ENCODE measurements around the gene SBNO1. TPM values are rescaled to one million over a fixed set of nuclear protein-coding genes. Genes with fewer than 3 reads are reported as not detected.

The SBNO1 gene
- total RNA-seq, 3 donors from 2014 or later: 29.4 to 37.7 (median 33.4) TPM

DNA sequence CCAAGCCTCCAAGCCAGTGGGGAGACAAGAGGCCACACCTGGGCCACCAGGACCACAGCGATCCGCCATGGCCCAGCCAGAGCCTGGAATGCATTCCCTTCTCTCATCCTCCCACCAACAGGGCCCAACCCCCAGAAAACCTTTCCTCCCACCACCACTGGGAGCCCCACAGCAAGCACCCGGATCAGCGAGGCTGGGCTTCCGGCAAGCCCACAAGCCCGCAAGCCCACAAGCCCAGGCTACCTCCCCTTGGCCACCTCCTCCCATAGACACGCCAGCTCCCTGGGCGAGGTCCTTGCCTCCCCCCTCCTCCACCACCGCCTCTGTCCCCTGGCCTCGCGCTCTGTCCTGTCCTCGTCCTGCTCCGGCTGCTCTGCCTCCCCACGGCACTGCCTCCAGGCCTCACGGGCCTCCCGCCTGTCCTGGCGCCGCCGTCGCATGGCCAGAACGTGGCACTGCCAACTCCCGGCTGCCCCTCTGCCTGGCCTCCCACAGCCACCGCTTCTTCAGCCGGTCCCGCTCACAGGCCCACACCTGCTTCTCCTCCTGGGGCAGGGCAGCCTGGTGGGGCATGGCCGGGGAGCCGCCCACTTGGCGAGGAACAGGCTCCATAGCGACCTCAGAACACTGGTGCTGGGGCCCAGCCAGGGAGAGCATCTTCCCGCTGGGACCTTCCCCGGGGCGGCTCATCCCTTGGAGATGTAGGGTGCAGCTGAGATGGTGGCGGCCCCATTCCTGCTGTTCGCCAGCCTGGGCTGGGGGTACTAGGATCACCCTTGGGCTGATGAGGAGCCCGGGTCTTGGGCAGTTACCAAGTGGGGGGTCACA lies 98.6 kb downstream of the SBNO1 start:
- no peaks in the 10 kb centered on the region for H3K9me3 ChIP-seq
- intact Hi-C loops (cut with DNase I, micrococcal nuclease): no loop called here
- peaks cover 6% of the 10 kb centered on the region for H3K4me1 ChIP-seq (ENCODE audit: low read depth)
- H3K4me3 ChIP-seq: no peak overlapping the region
- no peaks in the 10 kb centered on the region for H3K36me3 ChIP-seq (ENCODE audit: low read depth)
- no peak for ATAC-seq
- DNase-seq: no peak
- TF ChIP-seq CTCF (IDR thresholded peaks at IDR 0.05): no peak

- Histone ChIP-seq H3K4me1 (ENCODE audit: low read depth) (no peaks in the 10 kb centered on the region), H3K9me3 (no peaks in the 10 kb centered on the region), H3K36me3 (ENCODE audit: low read depth) (no peaks in the 10 kb centered on the region), H3K4me3 (no peak overlapping the region)
- intact Hi-C loops (cut with DNase I, micrococcal nuclease): no loop called here
- DNase-seq (no peak), ATAC-seq (no peak)
- TF ChIP-seq CTCF (IDR thresholded peaks at IDR 0.05): no peak
Measured at GRCh38 chr12:123264642-123265041, 100.0 kb downstream of the SBNO1 start.

GRCh38 chr12:123263196-123263817 lies 101.3 kb downstream of the SBNO1 start:
- no peaks in the 10 kb centered on the region for H3K4me1 ChIP-seq (ENCODE audit: low read depth)
- no peak for DNase-seq
- no peak for TF ChIP-seq CTCF (IDR thresholded peaks at IDR 0.05)
- H3K9me3 ChIP-seq: no peaks in the 10 kb centered on the region
- intact Hi-C loops (cut with DNase I, micrococcal nuclease): no loop called here
- no peak overlapping the region for H3K4me3 ChIP-seq
- no peaks in the 10 kb centered on the region for H3K36me3 ChIP-seq (ENCODE audit: low read depth)
- no peak for ATAC-seq

DNA sequence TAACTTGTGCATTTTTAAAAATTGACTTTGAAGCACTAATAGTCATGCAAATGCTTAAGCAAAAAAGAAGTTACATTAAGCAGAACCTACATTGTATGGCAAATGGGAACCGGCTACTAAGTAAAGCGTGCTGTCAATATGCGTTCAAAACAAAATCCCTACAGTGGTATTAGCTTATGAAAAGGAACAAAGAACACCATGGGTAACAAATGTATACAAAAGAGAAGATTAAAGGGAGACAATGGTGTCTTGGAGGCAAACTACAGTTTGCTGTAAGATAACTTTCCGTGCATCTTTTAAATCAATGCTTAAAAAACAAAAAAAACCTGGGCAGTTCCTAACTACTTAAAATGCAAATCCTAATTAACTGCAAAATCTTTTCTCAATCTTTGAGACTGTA lies 103.5 kb downstream of the SBNO1 start:
- intact Hi-C loops (cut with DNase I, micrococcal nuclease): no loop called here
- Histone ChIP-seq H3K4me1 (ENCODE audit: low read depth) (no peaks in the 10 kb centered on the region), H3K4me3 (no peak overlapping the region), H3K36me3 (ENCODE audit: low read depth) (no peaks in the 10 kb centered on the region), H3K9me3 (no peaks in the 10 kb centered on the region)
- ATAC-seq: no peak
- no peak for DNase-seq
- no peak for TF ChIP-seq CTCF (IDR thresholded peaks at IDR 0.05)

DNA sequence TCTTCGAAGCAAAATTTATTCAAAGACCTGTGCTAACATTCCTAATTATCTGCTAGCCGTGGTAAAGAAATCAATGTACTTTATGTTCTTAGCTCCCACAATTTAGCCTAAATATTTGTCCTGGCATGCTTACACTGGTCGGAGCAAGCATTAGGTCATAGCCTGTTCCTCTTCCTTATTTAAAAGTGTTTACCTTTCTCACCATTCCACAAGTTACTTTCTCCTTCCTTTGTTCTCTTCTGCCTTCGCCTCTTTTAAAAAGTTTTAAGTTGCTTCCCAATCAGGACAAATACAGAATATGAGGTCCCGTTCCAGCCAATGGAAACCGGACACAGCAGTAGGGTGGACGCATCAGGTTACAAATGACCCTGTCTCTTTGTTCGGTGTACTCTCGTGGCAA lies 104.6 kb downstream of the SBNO1 start:
- Histone ChIP-seq H3K4me3 (no peak overlapping the region), H3K36me3 (ENCODE audit: low read depth) (no peaks in the 10 kb centered on the region), H3K9me3 (no peaks in the 10 kb centered on the region), H3K4me1 (ENCODE audit: low read depth) (no peaks in the 10 kb centered on the region)
- DNase-seq (no peak), ATAC-seq (no peak)
- intact Hi-C loops (cut with DNase I, micrococcal nuclease): no loop called here
- no peak for TF ChIP-seq CTCF (IDR thresholded peaks at IDR 0.05)
